ENCODE measurements around the gene PML.

DNA sequence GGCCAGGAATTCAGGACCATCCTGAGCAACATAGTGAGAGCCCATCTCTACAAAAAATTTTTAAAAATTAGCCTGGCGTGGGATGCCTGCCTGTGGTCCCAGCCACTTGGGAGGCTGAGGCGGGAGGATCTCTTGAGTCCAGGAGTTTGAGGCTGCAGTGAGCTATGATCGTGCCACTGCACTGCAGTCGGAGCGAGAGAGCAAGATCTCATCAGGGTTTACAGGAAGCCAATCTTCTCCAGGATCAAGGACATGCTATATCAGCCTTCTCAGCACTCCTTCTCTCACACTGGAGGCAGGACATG, 2.0 kb upstream of the PML start:
- no peak for TF ChIP-seq EP300 (IDR thresholded peaks at IDR 0.05)
- TF ChIP-seq, protein P1, sequence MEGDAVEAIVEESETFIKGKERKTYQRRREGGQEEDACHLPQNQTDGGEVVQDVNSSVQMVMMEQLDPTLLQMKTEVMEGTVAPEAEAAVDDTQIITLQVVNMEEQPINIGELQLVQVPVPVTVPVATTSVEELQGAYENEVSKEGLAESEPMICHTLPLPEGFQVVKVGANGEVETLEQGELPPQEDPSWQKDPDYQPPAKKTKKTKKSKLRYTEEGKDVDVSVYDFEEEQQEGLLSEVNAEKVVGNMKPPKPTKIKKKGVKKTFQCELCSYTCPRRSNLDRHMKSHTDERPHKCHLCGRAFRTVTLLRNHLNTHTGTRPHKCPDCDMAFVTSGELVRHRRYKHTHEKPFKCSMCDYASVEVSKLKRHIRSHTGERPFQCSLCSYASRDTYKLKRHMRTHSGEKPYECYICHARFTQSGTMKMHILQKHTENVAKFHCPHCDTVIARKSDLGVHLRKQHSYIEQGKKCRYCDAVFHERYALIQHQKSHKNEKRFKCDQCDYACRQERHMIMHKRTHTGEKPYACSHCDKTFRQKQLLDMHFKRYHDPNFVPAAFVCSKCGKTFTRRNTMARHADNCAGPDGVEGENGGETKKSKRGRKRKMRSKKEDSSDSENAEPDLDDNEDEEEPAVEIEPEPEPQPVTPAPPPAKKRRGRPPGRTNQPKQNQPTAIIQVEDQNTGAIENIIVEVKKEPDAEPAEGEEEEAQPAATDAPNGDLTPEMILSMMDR (IDR thresholded peaks at IDR 0.05): no peak
- TF ChIP-seq POLR2A (IDR thresholded peaks at IDR 0.05): no peak

All from stomach (tissue), 4 donors.